Amniotic stem cell (primary cell): ENCODE measurements around the gene ZC3H13.

Source experiments
- DNase-seq: peaks from one replicate; lab custom pipeline; 2025; lab: John Stamatoyannopoulos, UW

Gene ZC3H13, protein sequence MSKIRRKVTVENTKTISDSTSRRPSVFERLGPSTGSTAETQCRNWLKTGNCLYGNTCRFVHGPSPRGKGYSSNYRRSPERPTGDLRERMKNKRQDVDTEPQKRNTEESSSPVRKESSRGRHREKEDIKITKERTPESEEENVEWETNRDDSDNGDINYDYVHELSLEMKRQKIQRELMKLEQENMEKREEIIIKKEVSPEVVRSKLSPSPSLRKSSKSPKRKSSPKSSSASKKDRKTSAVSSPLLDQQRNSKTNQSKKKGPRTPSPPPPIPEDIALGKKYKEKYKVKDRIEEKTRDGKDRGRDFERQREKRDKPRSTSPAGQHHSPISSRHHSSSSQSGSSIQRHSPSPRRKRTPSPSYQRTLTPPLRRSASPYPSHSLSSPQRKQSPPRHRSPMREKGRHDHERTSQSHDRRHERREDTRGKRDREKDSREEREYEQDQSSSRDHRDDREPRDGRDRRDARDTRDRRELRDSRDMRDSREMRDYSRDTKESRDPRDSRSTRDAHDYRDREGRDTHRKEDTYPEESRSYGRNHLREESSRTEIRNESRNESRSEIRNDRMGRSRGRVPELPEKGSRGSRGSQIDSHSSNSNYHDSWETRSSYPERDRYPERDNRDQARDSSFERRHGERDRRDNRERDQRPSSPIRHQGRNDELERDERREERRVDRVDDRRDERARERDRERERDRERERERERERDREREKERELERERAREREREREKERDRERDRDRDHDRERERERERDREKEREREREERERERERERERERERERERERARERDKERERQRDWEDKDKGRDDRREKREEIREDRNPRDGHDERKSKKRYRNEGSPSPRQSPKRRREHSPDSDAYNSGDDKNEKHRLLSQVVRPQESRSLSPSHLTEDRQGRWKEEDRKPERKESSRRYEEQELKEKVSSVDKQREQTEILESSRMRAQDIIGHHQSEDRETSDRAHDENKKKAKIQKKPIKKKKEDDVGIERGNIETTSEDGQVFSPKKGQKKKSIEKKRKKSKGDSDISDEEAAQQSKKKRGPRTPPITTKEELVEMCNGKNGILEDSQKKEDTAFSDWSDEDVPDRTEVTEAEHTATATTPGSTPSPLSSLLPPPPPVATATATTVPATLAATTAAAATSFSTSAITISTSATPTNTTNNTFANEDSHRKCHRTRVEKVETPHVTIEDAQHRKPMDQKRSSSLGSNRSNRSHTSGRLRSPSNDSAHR (N-terminal part only)

DNA sequence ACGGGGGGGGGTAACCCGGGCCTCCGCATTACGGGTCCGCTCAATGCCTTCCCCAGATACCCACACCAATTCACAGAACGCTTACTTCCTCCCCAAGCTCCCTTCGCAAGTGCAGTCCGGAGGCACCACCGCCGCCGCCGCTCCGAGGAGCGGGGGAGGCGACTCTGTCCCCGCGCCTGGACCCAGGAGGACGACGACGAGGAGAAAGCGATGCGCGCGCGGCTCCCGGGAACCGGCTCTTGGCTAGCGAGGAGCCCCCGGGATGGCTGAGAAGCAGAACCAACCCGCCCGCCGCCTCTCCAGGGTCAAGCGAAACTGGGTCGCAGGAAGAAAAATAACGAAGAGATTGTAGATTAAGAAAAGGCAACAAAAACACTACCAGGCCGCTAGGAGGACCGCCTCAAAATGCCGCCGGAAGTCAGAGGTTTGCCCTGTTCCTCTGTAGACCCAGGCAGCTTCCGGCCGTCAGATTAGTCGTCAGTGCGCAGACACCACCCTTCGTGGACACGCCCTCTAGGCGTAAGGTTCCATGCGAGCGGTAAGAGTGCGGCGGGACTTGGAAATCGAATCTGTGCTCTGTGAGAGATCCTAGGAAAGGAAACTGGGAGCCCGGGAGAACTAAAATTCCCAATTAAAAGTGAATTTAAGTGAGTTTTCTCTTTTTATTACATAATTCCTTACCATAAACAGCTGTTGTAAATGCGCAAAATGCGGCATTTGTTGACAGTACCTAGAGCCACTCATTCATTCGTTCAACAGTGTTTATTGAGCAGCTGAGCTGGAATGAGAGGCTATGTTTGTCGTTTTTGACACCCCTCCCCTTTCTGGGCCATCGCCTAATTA is at the start of gene ZC3H13:
Gene ZC3H13 (minus strand): TSS at position 428 of the 843 bp plus-strand sequence. CDS start 7,239 bp downstream, outside the sequence.
- peak; percentile 93 for DNase-seq

DNA sequence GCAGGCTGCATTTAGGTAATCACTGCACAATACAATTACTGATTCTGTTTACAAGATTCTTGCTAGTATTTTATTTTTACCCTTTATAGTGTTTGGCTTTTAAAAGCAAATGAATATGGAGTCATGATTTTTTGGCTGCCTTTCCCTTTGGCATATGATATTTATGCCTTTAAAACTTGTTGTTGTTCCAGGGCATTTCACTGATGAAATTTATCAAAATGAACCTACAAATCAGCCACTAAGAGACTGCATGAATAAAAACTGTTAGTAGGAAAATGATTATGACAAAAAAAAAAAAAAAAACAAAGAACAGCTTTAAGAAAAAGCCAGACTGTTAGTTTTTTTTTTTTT is 49.7 kb upstream of the ZC3H13 start:
- DNase-seq = no peak

DNA sequence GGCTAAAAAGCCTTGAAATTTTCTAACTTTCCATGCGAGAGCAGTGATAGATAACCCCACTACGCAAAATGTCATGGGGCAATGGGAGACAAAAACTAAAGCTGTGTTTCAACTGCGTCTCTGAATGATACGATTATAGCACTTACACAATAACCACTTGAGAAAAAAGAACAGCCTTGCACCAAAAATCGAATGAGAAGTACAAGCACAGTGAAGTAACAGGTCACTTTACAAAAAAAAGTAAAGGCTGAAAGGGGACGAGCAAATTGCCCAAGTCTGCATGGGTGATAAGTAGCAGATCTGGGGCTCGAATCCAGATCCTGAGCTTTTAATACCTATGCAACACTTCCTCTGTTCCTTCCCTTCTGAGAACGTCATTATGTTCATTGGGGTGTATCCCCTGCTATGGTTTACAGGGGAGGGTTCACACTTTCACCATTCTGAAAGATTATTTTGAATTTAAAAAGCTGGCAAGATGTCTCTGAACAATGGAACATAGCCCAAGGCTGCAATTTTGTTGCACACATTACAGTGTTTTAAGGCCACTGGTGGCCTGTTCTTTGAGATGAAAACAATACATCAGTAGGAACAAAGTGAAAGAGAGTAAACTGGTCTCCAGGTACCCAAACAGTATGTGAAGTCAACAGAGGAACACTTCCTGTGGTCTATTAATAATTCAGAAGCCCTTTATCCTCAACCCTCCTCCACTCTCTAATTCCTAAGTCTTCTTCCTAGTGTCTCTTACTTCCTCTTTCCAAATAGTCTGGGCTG is 49.1 kb upstream of the ZC3H13 start:
- no peak for DNase-seq

DNA sequence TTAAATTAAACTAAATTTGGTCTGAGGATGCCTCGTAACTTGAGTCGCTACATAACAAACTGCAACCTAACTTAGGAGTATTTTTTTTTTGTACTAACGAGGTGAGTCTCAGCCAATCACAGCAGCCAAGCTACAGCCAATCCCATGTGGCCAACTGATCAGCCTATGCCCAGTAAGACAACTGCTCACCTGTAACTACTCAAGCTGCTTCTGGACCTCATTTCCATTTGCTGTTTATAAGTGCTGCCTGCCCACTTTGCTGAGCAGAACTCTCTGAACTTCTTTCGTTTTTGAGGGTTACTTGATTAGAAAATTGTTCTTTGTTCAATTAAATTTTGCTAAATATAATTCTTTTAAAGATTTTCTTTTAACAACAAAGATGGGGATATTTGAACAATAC is 48.5 kb upstream of the ZC3H13 start:
- DNase-seq = no peak

DNA sequence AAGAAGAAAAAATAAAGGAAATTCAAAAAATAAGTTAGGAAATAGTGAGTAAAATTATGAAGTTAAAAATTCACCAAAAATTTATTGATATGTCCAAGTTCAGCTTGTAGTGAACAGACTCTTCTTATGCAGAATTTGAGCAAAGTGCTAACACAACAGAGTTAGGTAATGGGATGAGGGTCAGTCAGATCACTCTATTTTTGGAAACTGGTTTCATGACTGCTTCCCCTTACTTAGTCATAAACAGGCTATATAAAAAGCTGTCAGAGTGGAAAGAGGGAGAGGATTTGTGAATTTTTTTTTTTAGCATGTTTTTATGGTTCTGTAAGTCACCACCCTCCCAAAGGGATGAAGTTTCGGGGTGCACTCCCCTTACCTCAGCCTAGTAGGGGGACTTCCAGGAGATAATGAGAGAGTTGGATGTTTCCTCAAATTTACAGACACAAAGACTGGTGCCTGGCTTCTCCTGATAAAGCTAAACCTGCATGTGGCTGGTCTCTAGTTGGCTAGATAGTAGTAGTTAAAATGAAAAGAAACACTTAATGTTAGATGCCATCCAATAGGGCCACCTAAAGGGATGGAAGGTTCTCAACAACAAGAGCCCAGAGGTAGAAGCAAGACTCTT is 47.8 kb upstream of the ZC3H13 start:
- no peak for DNase-seq

DNA sequence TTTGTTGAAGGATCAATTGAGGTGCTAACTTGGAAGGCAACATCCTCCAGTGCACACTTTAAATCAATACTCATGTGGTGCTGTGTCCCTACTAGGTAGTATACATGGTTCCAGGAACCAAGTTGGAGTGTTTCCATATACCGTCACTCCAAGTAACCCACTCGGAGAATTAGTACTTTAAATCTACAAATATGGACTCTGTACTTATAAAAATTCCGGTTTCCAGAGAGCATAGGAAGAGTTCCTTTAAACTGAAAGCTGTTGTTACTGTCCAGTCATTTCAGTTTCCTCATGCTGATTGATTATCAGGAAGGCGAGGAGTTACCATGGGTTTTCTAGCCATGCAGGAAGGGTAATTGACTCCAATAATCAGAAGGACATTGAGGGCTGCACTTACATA is 45.1 kb upstream of the ZC3H13 start:
- DNase-seq = no peak

DNA sequence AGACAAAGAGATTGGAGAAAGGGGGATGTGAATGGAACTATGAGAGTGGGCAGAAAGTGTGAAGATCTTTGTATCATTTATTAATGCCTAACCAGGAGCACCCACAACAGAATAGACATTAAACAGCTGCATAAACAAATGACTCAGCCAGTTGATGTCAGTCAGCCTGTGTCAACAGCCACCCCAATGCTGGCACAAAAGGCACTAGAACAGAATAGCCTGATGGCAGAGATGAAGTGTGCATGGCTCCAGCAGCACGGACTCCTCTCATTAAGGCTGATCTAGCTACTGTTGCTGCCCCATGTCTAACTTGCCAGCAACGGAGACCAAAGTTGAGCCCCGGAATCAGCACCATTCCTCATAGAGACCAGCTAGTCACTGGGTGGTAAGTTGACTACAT is 44.5 kb upstream of the ZC3H13 start:
- no peak for DNase-seq

DNA sequence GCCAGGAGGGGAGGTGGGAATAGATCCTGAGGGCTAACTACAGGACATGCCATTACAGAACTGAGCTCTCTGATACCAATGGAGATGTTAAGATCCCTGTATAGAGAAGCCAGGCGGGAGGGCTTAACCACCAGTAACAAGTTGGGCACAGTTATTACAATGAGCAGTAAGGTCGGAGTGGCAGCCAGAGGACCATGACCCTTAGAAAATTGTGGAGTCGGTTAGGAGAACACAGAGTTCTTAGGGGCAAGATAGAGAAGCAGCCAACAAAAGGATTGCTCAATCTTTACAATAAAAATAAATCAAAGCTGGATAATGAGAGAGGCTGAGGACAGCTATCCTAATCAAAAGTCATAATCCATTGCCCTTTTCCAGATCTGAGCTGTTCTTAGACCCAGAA is 41.9 kb upstream of the ZC3H13 start:
- no peak for DNase-seq

DNA sequence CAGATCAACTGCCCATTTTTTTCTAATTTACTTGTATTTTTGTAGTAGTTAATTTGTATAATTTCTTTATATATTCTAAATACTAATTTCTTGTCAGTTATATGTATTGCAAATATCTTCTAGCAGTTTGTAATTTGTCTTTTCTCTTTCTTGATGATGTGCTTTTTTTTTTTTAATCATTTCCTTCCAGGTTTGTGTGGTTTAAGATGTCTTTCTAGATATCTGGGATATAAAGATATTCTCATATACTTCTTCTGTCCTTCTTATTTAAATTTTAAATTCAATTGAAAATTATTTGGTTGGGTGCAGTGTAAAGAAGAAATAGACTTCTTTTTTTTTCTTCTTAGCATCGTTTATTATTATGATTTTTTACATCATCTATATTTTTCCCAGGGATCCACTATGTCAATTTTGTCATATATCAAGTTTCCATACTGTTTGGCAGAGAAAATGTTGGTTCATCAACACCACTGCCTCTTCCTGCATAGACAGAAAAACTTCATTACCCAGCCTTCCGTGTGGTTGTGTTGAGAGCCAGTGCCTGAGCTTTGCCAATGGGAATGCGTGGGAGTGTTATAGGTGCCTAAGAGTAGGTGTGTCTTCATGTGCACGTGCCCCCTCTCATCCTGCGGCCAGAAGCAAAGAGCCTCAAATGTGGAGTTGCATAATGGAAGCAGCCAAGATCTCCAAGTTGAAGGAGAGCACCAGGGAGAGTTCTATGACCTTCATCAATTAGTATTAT is 36.4 kb upstream of the ZC3H13 start:
- no peak for DNase-seq

DNA sequence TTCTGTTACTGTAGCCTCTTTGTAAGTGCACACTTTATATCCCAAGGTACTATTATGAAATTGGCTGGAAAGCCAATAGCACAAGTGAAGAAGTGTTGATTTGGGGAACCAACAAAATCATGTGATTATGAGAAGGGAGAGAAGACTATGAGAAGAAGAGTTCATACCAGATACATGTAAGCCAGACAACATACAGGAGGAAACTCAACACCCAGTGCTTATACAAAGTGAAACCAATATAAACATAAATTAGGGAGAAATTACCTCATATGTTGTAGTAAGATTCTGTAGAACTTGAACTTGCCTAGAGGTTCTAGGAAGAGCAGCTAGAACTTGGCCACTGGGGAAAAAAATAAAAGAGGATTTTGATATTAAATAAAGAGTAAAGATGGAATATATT is 34.9 kb upstream of the ZC3H13 start:
- DNase-seq = no peak

DNA sequence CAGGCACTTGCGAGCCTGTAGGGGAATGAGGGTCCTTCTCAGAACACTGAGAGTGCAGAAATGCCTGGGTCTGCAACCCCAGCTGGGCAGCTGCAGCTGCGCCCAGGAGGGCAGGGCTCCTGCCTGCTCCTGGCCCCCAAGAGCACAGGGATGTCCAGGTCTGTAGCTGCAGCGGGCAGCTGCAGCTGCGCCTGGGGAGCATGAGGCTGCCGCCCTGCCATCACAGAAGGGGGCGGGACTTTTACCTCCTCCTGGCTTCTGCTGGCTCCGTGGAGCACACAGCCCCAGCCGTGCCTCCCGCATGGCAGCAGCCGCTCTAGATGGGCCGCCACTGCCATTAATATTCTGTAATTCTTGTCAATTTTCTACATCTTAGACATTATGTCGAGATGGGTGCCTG is 34.4 kb upstream of the ZC3H13 start:
- no peak for DNase-seq

DNA sequence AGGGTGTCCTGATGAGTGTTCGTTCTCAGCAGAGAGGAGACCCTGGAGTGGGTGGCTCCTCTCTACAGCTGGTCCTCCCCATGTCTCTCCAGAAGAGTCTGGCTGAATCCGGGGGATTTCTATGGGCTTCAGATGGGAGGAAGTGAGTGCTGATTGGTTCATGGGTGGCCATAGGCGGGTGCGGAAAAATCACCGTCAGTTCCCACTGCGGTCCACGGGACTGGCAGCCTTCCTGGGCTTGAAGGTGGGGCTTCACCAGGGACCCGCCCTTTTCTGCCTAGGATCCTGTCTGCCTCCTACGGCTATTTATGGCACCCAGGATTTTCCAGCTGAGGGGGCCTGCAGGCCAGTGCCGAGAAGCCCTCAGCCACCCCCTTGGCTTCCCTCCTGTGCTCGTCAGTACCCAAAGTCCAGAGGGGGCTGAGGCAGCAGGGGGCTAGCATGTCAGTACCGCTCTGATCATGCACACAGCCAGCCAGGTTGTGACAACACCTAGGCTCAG is 33.9 kb upstream of the ZC3H13 start:
- DNase-seq = no peak

DNA sequence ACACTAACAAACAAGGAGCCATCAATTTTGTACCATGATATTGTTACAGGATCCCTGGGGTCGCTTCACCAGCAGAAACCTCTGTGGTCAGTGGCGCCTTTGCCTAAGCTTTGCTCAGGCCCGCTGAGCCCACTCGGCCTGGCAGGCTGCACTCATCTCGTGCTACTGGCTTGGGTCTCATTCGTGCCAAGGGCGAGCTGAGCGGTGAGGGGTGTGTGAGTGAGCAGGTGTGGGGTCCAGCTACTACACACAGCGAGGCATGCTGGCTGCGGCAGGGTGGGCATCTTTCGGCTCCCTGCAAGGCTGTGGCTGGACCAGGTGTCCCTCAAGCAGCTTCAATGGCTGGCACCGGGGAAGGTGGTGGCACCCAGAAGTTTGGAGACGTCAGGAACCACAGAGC is 33.2 kb upstream of the ZC3H13 start:
- no peak for DNase-seq

DNA sequence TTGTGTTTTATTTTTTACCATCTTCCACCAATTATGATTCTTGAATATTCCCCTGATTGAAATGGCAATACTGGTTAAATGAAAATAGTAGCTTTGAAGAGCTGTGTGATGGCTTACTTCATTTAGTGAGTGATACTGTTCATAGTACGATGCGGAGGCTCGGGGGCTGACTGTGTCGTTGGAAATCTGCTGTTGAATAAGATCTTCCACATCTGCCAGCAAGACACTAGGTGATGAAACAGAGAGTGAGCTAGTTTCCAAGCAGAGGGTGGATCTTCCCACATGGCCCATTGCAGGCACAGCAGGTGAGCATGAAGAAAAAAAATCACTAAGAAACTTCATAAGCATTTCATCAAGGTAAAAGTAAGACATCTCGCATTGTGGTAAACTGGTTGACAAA is 29.8 kb upstream of the ZC3H13 start:
- DNase-seq = no peak

DNA sequence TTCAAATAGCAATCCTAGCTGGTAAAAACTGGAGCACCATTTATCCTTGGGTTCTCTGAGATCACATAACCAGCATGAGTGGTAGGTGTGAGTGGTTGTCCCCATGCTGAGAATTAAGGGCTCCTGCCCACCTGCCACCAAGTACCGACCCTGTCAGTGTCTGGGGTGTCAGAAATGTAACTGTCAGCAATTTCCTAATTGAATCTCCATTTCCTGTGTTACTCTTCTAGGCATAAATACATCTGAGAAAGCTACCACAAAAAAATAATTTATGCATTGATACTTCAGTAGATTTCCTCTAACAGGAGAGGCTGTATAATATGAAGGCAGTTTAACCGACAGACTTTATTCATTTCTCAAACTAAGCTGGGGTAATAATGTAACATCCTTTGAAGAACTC is 27.2 kb upstream of the ZC3H13 start:
- DNase-seq = no peak

DNA sequence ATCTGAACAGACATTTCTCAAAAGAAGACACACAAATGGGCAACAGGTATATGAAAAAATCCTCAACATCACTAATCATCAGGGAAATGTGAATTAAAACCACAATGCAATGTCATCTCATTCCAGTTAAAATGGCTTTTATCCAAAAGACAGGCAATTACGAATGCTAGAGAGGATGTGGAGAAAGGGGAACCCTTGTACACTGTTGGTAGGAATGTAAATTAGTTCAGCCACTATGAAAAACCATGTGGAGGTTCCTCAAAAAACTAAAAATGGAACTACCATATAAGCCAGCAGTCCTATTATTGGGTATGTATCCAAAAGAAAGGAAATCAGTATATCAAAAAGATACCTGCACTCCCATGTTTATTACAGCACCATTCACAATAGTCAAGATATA is 24.7 kb upstream of the ZC3H13 start:
- DNase-seq = no peak

DNA sequence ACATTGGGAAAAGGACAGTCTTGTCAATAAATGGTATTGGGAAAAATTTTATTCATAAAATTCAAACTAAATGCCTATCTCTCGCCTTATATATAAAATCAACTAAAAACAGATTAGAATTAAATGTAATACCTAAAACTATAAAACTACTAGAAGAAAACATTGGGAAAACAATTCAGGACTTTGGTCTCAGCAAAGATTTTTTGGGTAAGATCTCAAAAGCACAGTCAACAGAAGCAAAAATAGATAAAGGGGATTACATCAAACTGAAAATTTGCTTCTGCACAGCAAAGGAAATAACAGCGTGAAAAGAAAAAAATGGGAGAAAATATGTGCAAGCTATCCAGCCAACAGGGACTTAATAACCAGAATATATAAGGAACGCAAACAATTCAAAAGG is 24.3 kb upstream of the ZC3H13 start:
- DNase-seq = no peak

DNA sequence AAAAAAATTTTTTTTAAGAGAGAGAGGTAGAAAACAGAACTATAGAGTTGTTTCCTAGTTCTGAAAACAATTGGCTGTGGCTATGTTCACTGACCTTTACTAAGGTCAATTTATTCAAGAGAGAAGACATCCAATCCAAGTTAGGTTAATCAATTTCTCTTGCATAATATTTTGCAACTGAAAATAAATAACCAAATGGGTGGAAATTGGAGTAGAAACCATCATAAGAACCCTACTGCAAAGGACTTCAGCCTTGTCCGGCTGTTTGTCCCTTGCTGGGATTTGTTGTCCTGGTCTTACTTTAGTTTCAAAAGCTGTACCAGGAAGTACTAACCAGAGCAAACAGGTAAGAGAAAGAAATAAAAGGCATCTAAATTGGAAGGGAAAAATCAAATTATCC is 23.3 kb upstream of the ZC3H13 start:
- no peak for DNase-seq

DNA sequence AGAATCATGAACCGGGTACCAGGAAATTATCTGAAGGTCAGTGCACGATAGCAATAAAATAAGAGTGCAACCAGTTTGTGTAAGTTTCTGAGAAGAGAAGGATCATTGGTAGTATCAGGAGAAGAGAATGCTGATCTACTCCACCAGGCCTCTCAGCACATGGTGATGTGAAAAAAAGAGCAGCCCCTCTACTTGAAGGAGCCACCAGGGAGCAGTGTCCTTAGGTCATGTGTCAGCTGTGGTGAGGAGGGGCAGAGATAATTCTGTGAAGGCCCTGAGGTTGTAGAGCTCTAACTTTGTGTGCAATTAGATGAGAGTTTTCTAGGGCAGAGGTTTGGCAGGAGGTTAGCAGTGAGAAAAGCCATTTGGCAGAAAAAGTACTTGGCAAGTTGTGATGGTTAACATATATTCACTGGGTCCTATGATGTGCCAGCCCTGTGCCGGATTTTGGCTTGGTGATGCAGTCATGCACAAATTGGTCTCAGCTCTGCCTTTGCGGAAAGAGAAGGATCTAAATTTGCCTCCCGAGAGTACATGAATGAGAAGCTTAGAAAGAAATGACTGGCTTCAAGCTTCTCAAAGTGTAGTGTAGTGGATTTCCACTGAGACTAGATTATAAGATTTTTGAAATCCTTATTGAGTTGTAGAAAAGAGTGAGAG is 19.2 kb upstream of the ZC3H13 start:
- DNase-seq = no peak
